GM21723 (cell line): ENCODE data around the gene BCL6.

Experiments
- ATAC-seq: cut with Tn5 transposase; IDR thresholded peaks from one replicate; pipeline ENCODE4 v1.9.1; 2021; ENCODE audit warnings: mild to moderate bottlenecking, moderate library complexity; ENCODE audit not compliant: unreplicated experiment

The BCL6 gene

GRCh38 chr3:187739561-187740332 is 5.5 kb downstream of the BCL6 start:
- peak; percentile 45 for ATAC-seq

- ATAC-seq = no peak
Observed at GRCh38 chr3:187739094-187739560, 6.1 kb downstream of the BCL6 start.

DNA sequence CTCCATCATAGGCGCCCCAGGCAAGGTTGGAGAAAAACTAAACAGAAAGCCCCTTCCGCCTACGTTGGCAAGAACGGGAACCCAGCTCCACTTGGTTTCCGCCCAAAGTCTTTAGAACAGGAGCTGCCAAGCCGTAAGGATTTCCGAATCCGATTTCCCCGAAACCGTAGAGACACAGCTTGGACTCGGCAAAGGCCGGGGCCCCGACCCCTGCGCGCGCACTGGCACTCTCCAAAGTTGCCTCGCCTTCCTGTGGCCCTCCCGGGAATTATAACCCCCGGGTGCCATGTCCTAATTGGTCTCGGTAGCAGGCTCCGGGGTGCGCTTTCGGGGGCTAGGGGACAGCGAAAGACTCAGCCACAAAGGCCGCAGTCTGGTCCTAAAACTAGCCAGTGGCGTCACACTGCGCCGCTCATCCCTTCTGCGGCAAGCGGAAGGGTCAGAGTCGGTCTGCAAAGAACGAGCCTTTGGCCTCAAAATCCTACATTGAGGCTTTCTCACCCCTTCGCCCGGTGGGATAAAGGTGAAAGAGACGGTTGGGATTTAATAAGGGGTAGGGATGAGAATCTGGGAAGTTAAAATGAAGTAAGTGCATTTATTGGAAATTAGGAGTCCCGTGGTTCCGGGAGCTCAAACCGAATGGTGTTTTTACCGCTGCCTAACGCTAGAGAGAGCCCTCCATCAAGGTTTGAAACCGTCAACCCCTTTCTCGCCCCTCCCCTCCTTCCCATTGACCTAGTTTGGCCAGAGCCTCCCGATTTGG is 6.8 kb downstream of the BCL6 start:
- ATAC-seq = peak; percentile 59

GRCh38 chr3:187738071-187738330 is 7.3 kb downstream of the BCL6 start:
- ATAC-seq = no peak

- no peak for ATAC-seq
Observed at GRCh38 chr3:187737368-187738070, 7.7 kb downstream of the BCL6 start.

GRCh38 chr3:187737006-187737367 is 8.3 kb downstream of the BCL6 start:
- no peak for ATAC-seq

DNA sequence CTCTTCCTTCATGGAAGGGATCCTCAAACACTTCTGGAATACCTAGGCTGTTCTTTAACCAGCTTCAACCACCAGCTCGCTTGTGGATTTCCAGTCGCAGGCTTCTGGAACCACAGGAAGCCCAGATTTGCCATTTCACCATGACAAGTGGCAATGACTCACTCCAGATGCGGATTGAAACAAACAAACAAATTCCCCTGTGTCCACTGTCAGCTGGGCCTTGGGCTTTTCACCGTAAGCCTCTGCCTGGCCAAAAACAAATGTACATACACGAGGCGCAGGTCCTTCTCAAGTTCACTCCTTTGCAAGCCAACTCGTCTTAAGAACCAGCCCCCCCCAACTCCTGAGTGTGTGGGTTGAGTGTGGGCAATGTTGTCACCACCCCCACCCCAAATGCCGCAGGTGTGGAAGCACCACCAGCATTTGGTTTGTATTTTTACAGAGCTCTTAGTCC is 8.8 kb downstream of the BCL6 start:
- no peak for ATAC-seq

DNA sequence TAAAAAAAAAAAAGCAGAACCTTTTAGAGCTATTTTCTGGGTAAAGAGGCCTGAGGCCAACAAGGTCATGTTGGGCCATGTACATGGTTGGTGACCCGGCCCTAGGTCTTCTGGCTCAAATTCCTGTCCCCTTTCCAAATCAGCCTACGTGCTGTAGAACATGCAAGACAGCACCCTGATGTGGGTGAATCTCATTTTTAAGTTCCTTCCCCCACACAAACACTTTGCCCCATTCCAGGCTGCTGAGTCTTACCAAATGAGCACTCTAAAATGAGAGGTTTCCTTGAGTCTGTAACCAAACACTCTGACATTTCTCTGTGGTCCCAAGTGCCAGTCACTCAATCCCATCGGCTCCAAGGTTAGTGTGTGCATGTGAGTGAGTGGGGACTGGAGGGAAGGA is 9.4 kb downstream of the BCL6 start:
- no peak for ATAC-seq

DNA sequence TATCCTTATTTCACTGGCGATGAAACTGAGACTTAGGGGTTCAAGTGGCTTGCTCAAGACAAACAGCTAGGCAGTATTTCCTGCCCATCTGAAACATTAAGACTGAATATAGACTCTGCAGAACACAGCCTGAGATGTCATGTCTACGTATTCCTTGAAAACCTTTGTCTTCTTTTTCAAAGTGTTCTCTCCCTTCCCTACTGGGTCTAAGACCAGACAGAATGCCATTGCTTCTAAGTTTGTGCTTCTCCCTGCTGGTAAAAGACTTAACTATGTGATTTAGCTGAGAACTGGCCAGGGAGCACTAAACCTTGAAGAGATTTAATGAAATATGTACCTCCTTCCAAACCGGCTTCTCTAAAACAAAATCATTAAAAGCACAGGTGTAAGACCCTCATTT is 9.9 kb downstream of the BCL6 start:
- ATAC-seq = no peak

DNA sequence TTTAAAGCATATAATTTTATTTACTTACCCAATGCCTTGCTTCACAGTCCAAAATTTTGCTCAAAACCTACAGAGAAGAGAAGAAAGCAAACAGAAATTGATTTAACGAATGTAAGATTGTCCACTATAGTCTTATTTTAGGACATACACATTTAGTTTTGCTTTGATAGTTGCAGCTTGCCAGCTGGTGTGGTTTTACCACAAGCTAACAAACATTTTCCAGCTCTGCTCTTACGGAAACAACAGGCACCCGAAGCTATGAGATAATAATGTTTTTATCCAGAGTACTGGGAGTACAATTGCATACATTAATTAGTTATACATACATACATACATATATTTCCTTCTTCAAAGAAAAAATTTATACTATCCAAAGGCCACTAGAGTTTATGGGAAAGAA is 10.4 kb downstream of the BCL6 start:
- no peak for ATAC-seq

DNA sequence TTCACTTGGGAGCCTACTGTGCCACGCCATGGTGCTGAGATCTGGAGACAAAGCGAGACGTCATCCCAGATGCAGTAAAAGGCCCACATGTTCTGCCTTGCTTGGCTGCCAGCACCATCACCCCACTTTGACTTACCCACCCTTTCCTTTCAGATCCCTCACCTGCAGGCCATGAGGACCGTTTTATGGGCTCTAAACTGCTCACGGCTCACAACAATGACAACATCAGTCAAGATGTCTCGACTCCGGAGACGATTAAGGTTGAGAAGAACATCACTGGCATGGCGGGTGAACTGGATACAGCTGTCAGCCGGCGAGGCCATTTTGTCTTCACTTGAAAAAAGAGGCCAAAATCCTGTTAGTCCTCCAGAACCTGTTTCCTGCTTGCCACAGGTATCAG is 11.9 kb downstream of the BCL6 start:
- ATAC-seq = no peak

DNA sequence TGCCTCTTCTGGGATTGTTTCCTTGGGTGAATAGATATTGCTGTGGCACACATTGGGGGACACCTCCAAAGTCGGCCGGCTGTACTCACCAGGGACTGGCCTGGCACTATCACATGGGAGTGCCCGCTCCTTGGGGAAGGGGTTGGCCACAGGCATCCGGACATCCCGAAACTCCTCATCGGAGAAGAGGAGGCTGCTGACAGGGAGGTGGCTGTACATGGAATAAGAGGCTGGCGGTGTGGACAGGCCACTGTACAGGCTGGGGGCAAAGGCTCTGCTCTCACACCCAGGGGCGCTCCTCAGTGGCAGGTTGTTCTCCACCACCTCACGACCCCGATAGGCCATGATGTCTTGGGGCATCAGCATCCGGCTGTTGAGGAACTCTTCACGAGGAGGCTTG is 15.7 kb downstream of the BCL6 start:
- no peak for ATAC-seq

DNA sequence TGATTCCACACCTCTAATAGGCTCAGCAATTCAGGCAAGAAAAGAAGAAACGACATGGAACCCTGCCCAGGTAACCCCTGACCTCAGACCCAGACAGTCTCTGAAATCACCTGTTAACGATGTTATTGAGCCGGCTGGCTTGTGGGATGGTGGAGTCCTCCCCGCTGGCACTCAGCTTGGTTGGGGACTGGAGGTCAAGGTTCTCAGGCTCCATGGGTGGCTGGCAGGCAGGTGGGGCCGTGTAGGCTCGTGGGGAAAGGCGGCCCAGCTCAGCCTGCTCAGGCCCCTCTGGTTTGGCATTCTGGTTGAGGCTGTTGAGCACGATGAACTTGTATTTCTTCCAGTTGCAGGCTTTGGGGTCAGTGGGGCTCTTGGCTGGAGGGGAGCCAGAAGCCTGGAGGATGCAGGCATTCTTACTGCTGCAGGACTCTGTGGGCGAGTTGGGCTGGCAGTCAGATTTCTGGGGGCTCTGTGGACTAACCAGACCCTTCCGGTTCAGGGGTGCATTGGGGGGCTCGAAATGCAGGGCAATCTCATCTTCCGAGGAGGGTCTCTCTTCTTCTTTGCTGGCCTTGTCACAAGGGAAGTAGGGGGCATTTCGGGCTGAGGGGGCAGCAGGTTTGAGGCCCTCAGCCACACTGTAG is 16.2 kb downstream of the BCL6 start:
- ATAC-seq = no peak

DNA sequence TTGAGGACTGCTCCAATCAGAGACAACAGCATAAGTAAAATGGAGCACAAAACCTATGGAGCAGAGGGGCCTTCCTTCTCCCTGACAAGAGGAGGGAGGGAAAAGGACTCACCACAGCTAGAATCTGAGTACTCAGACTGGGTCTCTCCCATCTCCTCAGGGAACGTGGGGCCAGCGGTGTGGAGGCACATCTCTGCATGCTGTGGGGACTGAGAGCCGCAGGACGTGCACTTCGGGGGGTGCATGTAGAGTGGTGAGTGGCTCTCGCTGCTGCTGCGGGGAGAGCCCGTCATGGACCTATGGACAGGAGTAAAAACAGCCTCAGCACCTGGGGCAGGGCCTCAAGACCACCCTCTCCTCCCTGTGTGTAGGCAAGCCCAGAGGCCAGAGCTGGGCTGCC is 17.0 kb downstream of the BCL6 start:
- ATAC-seq = no peak

DNA sequence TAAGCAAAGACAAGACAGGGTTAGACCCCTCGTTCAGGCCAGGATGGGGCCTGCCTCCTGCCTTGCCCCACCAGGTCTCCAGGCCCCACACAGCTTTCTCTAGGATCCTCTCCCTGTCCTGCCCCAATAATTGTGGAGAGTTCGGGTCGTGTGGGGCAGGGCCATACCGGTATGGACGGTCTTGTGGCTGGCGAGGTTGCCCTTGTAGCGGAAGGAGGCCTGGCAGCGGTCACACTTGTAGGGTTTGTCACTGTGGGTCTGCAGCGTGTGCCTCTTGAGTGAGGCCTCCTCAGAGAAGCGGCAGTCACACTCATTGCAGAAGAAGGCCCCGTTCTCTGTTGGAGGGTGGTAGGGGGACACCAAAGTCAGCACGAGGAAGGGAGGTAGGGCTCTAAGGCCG is 18.7 kb downstream of the BCL6 start:
- no peak for ATAC-seq

- no peak for ATAC-seq
Observed at GRCh38 chr3:187725653-187726370, 19.5 kb downstream of the BCL6 start.

GRCh38 chr3:187725224-187725623 is 20.0 kb downstream of the BCL6 start:
- ATAC-seq = no peak

GRCh38 chr3:187722206-187722612 is 23.1 kb downstream of the BCL6 start:
- ATAC-seq = no peak

- ATAC-seq = no peak
Observed at GRCh38 chr3:187721055-187721454, 24.2 kb downstream of the BCL6 start.

- no peak for ATAC-seq
Observed at GRCh38 chr3:187720337-187720670, 25.0 kb downstream of the BCL6 start.
